GM12878 (cell line): ENCODE measurements around the gene IRF2BPL. TPM values are rescaled to one million over a fixed set of nuclear protein-coding genes. Genes with fewer than 3 reads are reported as not detected.

Source experiments
- ATF7 ChIP-seq: fragments of 450-650 bp; IDR thresholded peaks from 2 replicates; pipeline ENCODE4 v1.6.1; 2016; ENCODE audit warnings: low read depth, mild to moderate bottlenecking
- CBFB ChIP-seq: IDR thresholded peaks from 2 replicates; pipeline ENCODE4 v1.6.1; 2016; ENCODE audit warnings: antibody characterized with exemption, low read depth
- CHD1 ChIP-seq: IDR thresholded peaks from 2 replicates; pipeline ENCODE4 v1.6.1; 2012; ENCODE audit warnings: low read depth, low read length, improper control_type of control experiment
- E2F4 ChIP-seq: IDR thresholded peaks from 2 replicates; pipeline ENCODE4 v1.6.1; 2012; ENCODE audit warnings: low read depth, low read length, improper control_type of control experiment
- FOS ChIP-seq: IDR thresholded peaks from 3 replicates; pipeline ENCODE4 v1.6.1; 2011; ENCODE audit warnings: borderline replicate concordance; ENCODE audit not compliant: insufficient read length; ENCODE audit errors: extremely low read depth
- KAT2A ChIP-seq: conservative IDR thresholded peaks from 2 replicates; pipeline ENCODE4 v1.6.1; 2011; ENCODE audit warnings: low read depth, low read length; ENCODE audit not compliant: control insufficient read depth
- MEF2A ChIP-seq: IDR thresholded peaks from 2 replicates; pipeline ENCODE4 v1.6.1; 2011; ENCODE audit warnings: low read depth, mild to moderate bottlenecking, low read length, moderate library complexity; ENCODE audit not compliant: insufficient read depth
- MEF2B ChIP-seq: fragments of 450-650 bp; IDR thresholded peaks from 2 replicates; pipeline ENCODE4 v1.6.1; 2018; ENCODE audit warnings: mild to moderate bottlenecking, moderate library complexity; ENCODE audit not compliant: partially characterized antibody, poor library complexity, severe bottlenecking
- NBN ChIP-seq: fragments of 450-650 bp; IDR thresholded peaks from 2 replicates; pipeline ENCODE4 v1.6.1; 2016
- NFYB ChIP-seq: IDR thresholded peaks from 2 replicates; pipeline ENCODE4 v1.6.1; 2011; ENCODE audit warnings: low read depth, mild to moderate bottlenecking, low read length, improper control_type of control experiment, moderate library complexity; ENCODE audit not compliant: insufficient read depth
- NR2F1 ChIP-seq: fragments of 450-650 bp; conservative IDR thresholded peaks from 2 replicates; pipeline ENCODE4 v1.6.1; 2017; ENCODE audit warnings: mild to moderate bottlenecking
- PAX5 ChIP-seq: IDR thresholded peaks from 2 replicates; pipeline ENCODE4 v1.6.1; 2011; ENCODE audit warnings: low read depth, low read length, borderline replicate concordance
- RAD21 ChIP-seq: IDR thresholded peaks from 2 replicates; pipeline ENCODE4 v1.6.1; 2011; ENCODE audit warnings: mild to moderate bottlenecking, low read depth, low read length, moderate library complexity; ENCODE audit not compliant: insufficient read depth
- RELA ChIP-seq: fragments of 450-650 bp; IDR thresholded peaks from 2 replicates; pipeline ENCODE4 v1.8.0; 2014; ENCODE audit warnings: borderline replicate concordance; ENCODE audit not compliant: partially characterized antibody
- RELB ChIP-seq: fragments of 450-650 bp; IDR thresholded peaks from 2 replicates; pipeline ENCODE4 v1.6.1; 2017; ENCODE audit warnings: low read depth, mild to moderate bottlenecking, moderate library complexity
- RUNX3 ChIP-seq: IDR thresholded peaks from 2 replicates; pipeline ENCODE4 v1.6.1; 2012; ENCODE audit warnings: low read length, inconsistent platforms
- SIX5 ChIP-seq: IDR thresholded peaks from 2 replicates; pipeline ENCODE4 v1.6.1; 2011; ENCODE audit warnings: mild to moderate bottlenecking, low read depth, low read length, moderate library complexity; ENCODE audit not compliant: severe bottlenecking
- SMAD5 ChIP-seq: IDR thresholded peaks from 2 replicates; pipeline ENCODE4 v1.6.1; 2016; ENCODE audit warnings: antibody characterized with exemption, low read depth
- SREBF2 ChIP-seq: IDR thresholded peaks from 2 replicates; pipeline ENCODE4 v1.6.1; 2012; ENCODE audit warnings: mild to moderate bottlenecking, low read length
- TBL1XR1 ChIP-seq: IDR thresholded peaks from 2 replicates; pipeline ENCODE4 v1.6.1; 2012; ENCODE audit warnings: low read depth, low read length, improper control_type of control experiment
- ZBED1 ChIP-seq: IDR thresholded peaks from 2 replicates; pipeline ENCODE4 v1.6.1; 2016; ENCODE audit warnings: borderline replicate concordance
- ZBTB11 ChIP-seq: fragments of 450-650 bp; formaldehyde crosslinking; IDR thresholded peaks from 2 replicates; pipeline ENCODE4 v1.5.0; 2022; ENCODE audit warnings: mild to moderate bottlenecking, missing genetic modification characterization
- ZBTB33 ChIP-seq: fragments of 450-650 bp; IDR thresholded peaks from 2 replicates; pipeline ENCODE4 v1.6.1; 2017; ENCODE audit warnings: mild to moderate bottlenecking
- polyA plus RNA-seq, 11 experiments: library from polyadenylated mRNA; depleted of rRNA in 4 of 11; unstranded in 6 of 11; stranded (reverse) in 5 of 11; fragments of >200 nt; fragmentation: Nextera tagmentation in 4 of 11; fragmentation: Illumina TruSeq in 1 of 11; extraction: Ambion mirVana in 4 of 11; extraction: Trizol in 1 of 11; gene quantifications; 1 replicate in 1 of 11; 2 replicates in 10 of 11; pipeline versions ENCODE4 v1.2.1 to v1.2.3, GENCODE V29; 2011 to 2016; ENCODE audit warnings: inconsistent platforms in 2 of 11, missing spikeins in 2 of 11, low read depth in 1 of 11
- total RNA-seq, 4 experiments: library from RNA; depleted of rRNA in 3 of 4; stranded (reverse); fragments of >200 nt in 3 of 4; fragmentation: Illumina TruSeq in 1 of 4; extraction: Trizol in 1 of 4; gene quantifications; 2 replicates each; pipeline versions ENCODE4 v1.2.1 to v1.2.3, GENCODE V29; 2013 to 2021

The IRF2BPL gene
- total and polyA plus RNA-seq, 10 of the 15 experiments (the other 5 are each of a cell fraction or from before 2014, with no cell fraction given), result 1.2 to 34.5 (median 3.1) TPM

GRCh38 chr14:76977793-76978720, 50.5 kb downstream of the IRF2BPL start (continued):
- TF ChIP-seq MEF2B (no peak), SREBF2 (no peak), KAT2A (no peak), MEF2A (no peak), SIX5 (no peak), FOS (no peak), CBFB (no peak), RAD21 (0 out of 2 replicates have a peak, but pooled peaks have one; percentile 20), CHD1 (no peak), NR2F1 (peak; percentile 43; the same call in 1 of the 2 replicates), ZBTB33 (no peak), NFYB (no peak), RUNX3 (peak; percentile 26; the same call in 1 of the 2 replicates), RELB (peak; percentile 74; the same call in 1 of the 2 replicates), RELA (peak; percentile 78), SMAD5 (no peak), ZBTB11 (no peak), PAX5 (peak; percentile 24; the same call in 1 of the 2 replicates), NBN (peak; percentile 81), E2F4 (no peak), ATF7 (peak; percentile 92), ZBED1 (peak; percentile 44; the same call in 1 of the 2 replicates), TBL1XR1 (peak; percentile 61; the same call in 1 of the 2 replicates)
